Loucy (cell line): ENCODE results near the gene TMEM272.

Experiments used
- CTCF ChIP-seq: fragments of 200-600 bp; sonication (generic); conservative IDR thresholded peaks from 2 replicates; pipeline ENCODE4 v1.5.1; 2014; ENCODE audit warnings: mild to moderate bottlenecking, antibody characterized with exemption, low read length
- EZH2phosphoT487 ChIP-seq: fragments of 200-600 bp; IDR thresholded peaks from 2 replicates; pipeline ENCODE4 v1.6.1; 2018; ENCODE audit warnings: antibody characterized with exemption, mild to moderate bottlenecking, moderate library complexity, borderline replicate concordance

GRCh38 chr13:51807041-51807440 lies 37.9 kb downstream of the TMEM272 start:
- no peak for TF ChIP-seq CTCF
- no peak for TF ChIP-seq EZH2phosphoT487
